GM19240 (cell line): Measurements from ENCODE around the gene GIMAP1.

Source experiments
- DNase-seq: peaks from one replicate; pipeline ENCODE4 v3.0.0; 2011; ENCODE audit warnings: low spot score; ENCODE audit not compliant: insufficient read length

Gene GIMAP1

GRCh38 chr7:150721970-150722373 lies 5.6 kb downstream of the GIMAP1 start:
- no peak for DNase-seq

GRCh38 chr7:150722431-150722931 lies 6.1 kb downstream of the GIMAP1 start:
- no peak for DNase-seq

- DNase-seq, result no peak
Observed at GRCh38 chr7:150723467-150723866, 7.1 kb downstream of the GIMAP1 start.

- no peak for DNase-seq
Observed at GRCh38 chr7:150727381-150727780, 11.0 kb downstream of the GIMAP1 start.

GRCh38 chr7:150728011-150728410 lies 11.6 kb downstream of the GIMAP1 start:
- DNase-seq, result no peak

- no peak for DNase-seq
Observed at GRCh38 chr7:150728609-150729008, 12.2 kb downstream of the GIMAP1 start.

- no peak for DNase-seq
Observed at GRCh38 chr7:150731916-150732315, 15.5 kb downstream of the GIMAP1 start.

GRCh38 chr7:150732786-150733481 lies 16.5 kb downstream of the GIMAP1 start:
- no peak for DNase-seq

GRCh38 chr7:150733482-150734095 lies 17.2 kb downstream of the GIMAP1 start:
- DNase-seq, result no peak

- DNase-seq, result no peak
Observed at GRCh38 chr7:150734254-150734653, 17.8 kb downstream of the GIMAP1 start.

- DNase-seq, result no peak
Observed at GRCh38 chr7:150735596-150736358, 19.4 kb downstream of the GIMAP1 start.

GRCh38 chr7:150736864-150737263 lies 20.5 kb downstream of the GIMAP1 start:
- no peak for DNase-seq

GRCh38 chr7:150737265-150738055 lies 21.0 kb downstream of the GIMAP1 start, which contains the start of gene GIMAP5:
GIMAP5 (plus strand) TSS chr7:150737418; CDS start chr7:150740885, 3,467 bp downstream.
- no peak for DNase-seq

GRCh38 chr7:150738092-150738491 lies 21.7 kb downstream of the GIMAP1 start:
- DNase-seq, result no peak

GRCh38 chr7:150738591-150739001 lies 22.2 kb downstream of the GIMAP1 start:
- no peak for DNase-seq

GRCh38 chr7:150739033-150739432 lies 22.6 kb downstream of the GIMAP1 start:
- no peak for DNase-seq

GRCh38 chr7:150740053-150740452 lies 23.6 kb downstream of the GIMAP1 start:
- DNase-seq, result no peak

- no peak for DNase-seq
Observed at GRCh38 chr7:150742286-150742968, 26.0 kb downstream of the GIMAP1 start.

GRCh38 chr7:150744041-150744656 lies 27.7 kb downstream of the GIMAP1 start:
- no peak for DNase-seq

GRCh38 chr7:150745086-150745485 lies 28.7 kb downstream of the GIMAP1 start:
- no peak for DNase-seq
